ENCODE measurements around the gene LRRN1. TPM values are rescaled to one million over a fixed set of nuclear protein-coding genes. Genes with fewer than 3 reads are reported as not detected.

LRRN1 gene
- total RNA-seq, 3 donors from 2014 or later, result 0.32 to 18.9 (median 4.3) TPM

DNA sequence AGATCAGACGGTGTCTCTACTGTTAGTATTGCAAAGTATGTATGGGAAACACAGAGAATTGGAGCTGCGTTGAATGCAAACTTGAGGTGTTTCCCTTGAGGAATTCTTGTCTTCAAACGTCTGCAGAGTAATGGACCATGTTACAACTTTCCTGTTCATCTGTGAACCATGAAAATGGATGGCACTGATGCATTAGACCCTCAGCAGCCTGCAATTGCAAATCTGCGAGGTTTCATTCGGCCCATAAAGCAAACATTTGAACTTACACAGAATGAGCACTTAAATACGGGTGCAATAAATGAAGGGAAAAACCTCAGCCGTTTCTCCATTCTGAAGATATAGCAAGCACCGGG lies 49.7 kb downstream of the LRRN1 start:
- Histone ChIP-seq H3K4me1 (no peaks in the 10 kb centered on the region), H3K27me3 (no peaks in the 10 kb centered on the region), H3K36me3 (no peaks in the 10 kb centered on the region), H3K27ac (no peak overlapping the region), H3K4me3 (no peak overlapping the region), H3K9me3 (no peaks in the 10 kb centered on the region)
- no peak for DNase-seq (ENCODE audit: low spot score in 2 of 2)
- intact Hi-C loops (cut with DNase I; ENCODE audit: low total_unique reads), result no loop called here
- TF ChIP-seq POLR2AphosphoS5 (IDR thresholded peaks at IDR 0.05), result no peak
- no peak for TF ChIP-seq POLR2A (IDR thresholded peaks at IDR 0.05)
- TF ChIP-seq, protein P1, sequence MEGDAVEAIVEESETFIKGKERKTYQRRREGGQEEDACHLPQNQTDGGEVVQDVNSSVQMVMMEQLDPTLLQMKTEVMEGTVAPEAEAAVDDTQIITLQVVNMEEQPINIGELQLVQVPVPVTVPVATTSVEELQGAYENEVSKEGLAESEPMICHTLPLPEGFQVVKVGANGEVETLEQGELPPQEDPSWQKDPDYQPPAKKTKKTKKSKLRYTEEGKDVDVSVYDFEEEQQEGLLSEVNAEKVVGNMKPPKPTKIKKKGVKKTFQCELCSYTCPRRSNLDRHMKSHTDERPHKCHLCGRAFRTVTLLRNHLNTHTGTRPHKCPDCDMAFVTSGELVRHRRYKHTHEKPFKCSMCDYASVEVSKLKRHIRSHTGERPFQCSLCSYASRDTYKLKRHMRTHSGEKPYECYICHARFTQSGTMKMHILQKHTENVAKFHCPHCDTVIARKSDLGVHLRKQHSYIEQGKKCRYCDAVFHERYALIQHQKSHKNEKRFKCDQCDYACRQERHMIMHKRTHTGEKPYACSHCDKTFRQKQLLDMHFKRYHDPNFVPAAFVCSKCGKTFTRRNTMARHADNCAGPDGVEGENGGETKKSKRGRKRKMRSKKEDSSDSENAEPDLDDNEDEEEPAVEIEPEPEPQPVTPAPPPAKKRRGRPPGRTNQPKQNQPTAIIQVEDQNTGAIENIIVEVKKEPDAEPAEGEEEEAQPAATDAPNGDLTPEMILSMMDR (IDR thresholded peaks at IDR 0.05), result no peak

DNA sequence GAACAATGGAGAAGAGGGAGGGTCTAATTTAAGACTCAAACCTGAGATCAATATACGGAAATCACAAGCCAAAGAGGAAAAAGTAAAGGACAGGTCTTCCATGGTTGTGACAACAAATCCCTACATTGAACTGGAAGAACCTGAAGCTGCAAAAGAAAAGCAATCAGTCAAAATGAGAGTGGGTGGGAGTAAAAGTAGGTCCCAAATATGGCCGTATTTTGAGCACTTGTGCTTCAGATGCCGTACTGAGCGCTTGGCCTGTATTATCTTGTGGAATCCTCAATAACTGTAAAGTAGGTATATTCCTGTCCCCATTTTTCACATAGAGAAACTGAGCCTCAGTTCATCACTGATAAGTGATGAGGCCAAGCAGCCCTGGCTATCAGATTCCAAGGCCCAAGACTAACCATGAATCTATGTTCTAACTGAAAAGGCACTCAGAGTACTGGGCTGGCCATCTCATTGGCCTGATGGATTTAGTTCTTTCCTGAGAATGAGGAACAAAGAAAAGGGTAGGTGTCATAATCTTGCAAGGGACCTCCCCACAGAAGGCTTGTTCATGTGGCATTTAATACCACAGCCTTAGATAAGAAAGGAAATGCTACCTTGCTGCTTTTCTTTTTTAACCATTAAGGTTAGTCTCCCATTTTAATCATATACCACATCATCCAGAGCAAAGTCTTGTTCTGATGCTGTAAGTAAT lies 52.5 kb downstream of the LRRN1 start:
- TF ChIP-seq, protein P1 (IDR thresholded peaks at IDR 0.05), result no peak
- no peak for TF ChIP-seq POLR2AphosphoS5 (IDR thresholded peaks at IDR 0.05)
- no peak for TF ChIP-seq POLR2A (IDR thresholded peaks at IDR 0.05)
- Histone ChIP-seq H3K27me3 (no peaks in the 10 kb centered on the region), H3K27ac (no peak overlapping the region), H3K4me3 (no peak overlapping the region), H3K4me1 (no peaks in the 10 kb centered on the region), H3K36me3 (no peaks in the 10 kb centered on the region), H3K9me3 (no peaks in the 10 kb centered on the region)
- intact Hi-C loops (cut with DNase I; ENCODE audit: low total_unique reads), result no loop called here
- DNase-seq (ENCODE audit: low spot score in 2 of 2), result no peak

DNA sequence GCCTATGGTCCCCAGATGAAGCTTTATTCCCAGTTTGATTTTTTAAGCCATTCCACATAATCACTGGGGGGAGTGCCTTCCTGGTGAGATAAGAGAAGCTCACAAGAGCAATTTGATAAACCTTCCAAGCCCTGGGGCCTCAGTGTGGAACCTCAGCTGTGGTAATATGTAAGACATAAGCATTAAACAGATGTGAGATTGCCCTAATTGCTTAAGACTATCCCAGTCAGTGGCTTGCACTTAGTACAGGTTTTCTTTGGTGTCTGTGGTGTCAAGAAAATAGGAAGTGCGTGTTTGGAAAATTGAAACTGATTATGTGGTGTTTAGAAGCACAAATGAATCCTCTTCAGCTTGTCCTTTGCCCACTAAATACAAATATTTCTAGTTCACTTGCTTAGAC lies 54.3 kb downstream of the LRRN1 start:
- DNase-seq (ENCODE audit: low spot score in 2 of 2), result no peak
- H3K4me3 ChIP-seq, result no peak overlapping the region

DNA sequence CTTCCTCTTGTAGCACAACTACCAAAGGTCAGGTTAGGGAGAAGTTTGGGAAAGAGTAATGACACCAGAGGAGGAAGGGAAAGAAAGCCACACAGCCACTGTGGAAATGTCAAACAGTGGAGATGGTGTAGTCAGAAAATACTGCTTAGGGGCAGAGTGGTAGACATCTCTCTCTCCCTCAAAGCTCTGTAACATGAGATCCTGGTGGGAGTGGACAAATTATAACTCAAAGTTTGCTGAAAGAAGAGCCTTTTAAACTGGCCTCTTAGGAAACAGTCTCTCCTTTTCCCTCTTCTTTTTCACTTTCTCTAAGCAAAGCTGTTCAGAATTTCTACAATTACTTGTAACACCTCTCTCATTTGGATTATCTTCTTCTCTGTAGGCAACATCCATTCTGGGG lies 55.8 kb downstream of the LRRN1 start:
- no peak for TF ChIP-seq POLR2AphosphoS5 (IDR thresholded peaks at IDR 0.05)
- TF ChIP-seq, protein P1 (IDR thresholded peaks at IDR 0.05), result no peak
- TF ChIP-seq POLR2A (IDR thresholded peaks at IDR 0.05), result no peak
- H3K27me3 ChIP-seq, result no peaks in the 10 kb centered on the region
- H3K27ac ChIP-seq, result no peak overlapping the region
- H3K9me3 ChIP-seq, result no peaks in the 10 kb centered on the region
- no peak for DNase-seq (ENCODE audit: low spot score in 2 of 2)
- intact Hi-C loops (cut with DNase I; ENCODE audit: low total_unique reads), result no loop called here
- H3K4me1 ChIP-seq, result no peaks in the 10 kb centered on the region
- no peak overlapping the region for H3K4me3 ChIP-seq
- H3K36me3 ChIP-seq, result no peaks in the 10 kb centered on the region

More for the DNA sequence above, 54.3 kb downstream of the LRRN1 start:
- no peaks in the 10 kb centered on the region for H3K36me3 ChIP-seq
- H3K27me3 ChIP-seq, result no peaks in the 10 kb centered on the region
- TF ChIP-seq POLR2A (IDR thresholded peaks at IDR 0.05) (no peak), POLR2AphosphoS5 (IDR thresholded peaks at IDR 0.05) (no peak)
- TF ChIP-seq, protein P1 (IDR thresholded peaks at IDR 0.05), result no peak
- H3K27ac ChIP-seq, result no peak overlapping the region
- H3K9me3 ChIP-seq, result no peaks in the 10 kb centered on the region
- H3K4me1 ChIP-seq, result no peaks in the 10 kb centered on the region
- intact Hi-C loops (cut with DNase I; ENCODE audit: low total_unique reads), result no loop called here

DNA sequence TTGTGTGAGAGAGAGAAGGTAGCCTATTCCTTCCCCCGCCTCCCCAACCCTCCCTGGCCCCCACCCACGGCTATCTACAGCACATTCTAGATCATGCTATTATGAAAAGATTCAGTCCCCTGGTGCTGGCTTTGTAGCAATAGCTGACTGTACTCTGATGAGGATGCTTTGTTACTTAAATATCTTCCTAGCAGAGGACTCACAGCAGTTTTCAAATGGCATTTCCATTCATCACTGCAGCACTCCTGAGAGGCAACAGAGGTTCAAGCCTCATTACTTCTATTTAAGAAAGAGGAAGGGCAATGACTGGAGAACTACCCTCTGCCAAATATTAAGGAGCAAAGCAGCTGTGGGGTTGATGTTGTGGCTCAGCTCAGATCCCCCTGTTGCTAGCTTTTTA lies 61.0 kb downstream of the LRRN1 start:
- no peak for DNase-seq (ENCODE audit: low spot score in 2 of 2)
- no peaks in the 10 kb centered on the region for H3K27me3 ChIP-seq
- intact Hi-C loops (cut with DNase I; ENCODE audit: low total_unique reads), result loop anchor here (5.0 kb wide), 1 partner anchor 223 kb away; no protein-coding TSS in a partner anchor
- H3K4me1 ChIP-seq, result no peaks in the 10 kb centered on the region
- no peaks in the 10 kb centered on the region for H3K36me3 ChIP-seq
- no peak overlapping the region for H3K4me3 ChIP-seq
- TF ChIP-seq, protein P1 (IDR thresholded peaks at IDR 0.05), result no peak
- TF ChIP-seq POLR2AphosphoS5 (IDR thresholded peaks at IDR 0.05) (no peak), POLR2A (IDR thresholded peaks at IDR 0.05) (no peak)
- H3K9me3 ChIP-seq, result no peaks in the 10 kb centered on the region
- H3K27ac ChIP-seq, result no peak overlapping the region
